GM18870 (cell line): ENCODE results near the gene RBFOX2.
"Not testable (repeated sequence)": the region's sequence is repeated elsewhere in the genome, so short reads cannot be mapped to it uniquely, and the experiment has no call there.

Experiments used
- ATAC-seq: cut with Tn5 transposase; IDR thresholded peaks from one replicate; pipeline ENCODE4 v1.9.1; 2021; ENCODE audit warnings: moderate library complexity; ENCODE audit not compliant: unreplicated experiment

RBFOX2 gene

DNA sequence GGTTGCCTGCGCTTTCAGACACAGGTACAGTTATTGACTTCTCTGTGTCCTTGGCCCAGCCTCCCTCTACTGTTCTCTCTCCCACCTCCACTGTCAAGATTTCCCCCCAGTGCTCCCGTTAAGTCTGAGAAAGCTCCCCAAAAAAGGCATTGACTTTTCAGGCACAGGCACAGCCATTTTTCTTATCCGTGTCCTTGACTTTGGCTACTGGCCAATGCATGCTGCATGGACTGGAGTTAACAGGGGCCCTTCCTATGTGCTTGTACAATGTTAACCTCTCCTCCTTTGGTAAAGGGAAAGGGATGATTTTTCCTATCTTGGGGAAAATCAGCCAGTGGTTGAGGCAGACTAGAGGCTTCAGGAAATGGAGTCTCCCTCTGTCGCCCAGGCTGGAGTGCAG, 306.7 kb downstream of the RBFOX2 start:
- ATAC-seq, result no peak

DNA sequence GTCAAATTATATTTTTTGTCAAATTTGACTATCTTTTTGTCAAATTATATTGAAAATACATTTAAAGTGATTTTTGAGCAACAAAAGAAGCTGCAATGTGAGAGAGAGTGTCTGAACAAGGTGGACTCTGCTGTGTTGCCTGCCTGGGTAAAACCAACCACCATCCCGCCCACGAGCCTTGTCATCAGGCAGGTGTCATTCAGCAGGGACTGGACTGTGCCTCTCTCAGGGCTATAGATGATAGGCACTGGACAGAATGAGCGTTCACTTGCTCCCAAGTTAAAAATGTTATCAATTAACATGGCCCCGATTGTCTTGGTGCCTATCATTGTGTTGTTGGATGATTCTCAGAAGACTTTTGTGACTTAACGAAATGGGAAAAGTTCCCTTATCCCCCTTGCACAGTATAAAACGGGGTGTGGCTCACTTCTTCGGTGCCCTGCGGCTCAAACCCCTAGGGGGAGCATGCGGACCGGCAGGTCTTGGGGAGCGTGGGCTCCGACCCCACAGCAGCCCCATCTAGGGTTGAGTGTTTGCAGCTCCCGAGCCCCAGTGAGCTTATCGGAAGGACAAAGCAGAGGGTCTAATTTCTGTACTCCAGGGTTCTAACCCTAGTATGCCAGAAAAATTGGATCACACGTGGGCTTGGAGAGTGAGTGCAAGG, 309.3 kb downstream of the RBFOX2 start:
- no peak for ATAC-seq

DNA sequence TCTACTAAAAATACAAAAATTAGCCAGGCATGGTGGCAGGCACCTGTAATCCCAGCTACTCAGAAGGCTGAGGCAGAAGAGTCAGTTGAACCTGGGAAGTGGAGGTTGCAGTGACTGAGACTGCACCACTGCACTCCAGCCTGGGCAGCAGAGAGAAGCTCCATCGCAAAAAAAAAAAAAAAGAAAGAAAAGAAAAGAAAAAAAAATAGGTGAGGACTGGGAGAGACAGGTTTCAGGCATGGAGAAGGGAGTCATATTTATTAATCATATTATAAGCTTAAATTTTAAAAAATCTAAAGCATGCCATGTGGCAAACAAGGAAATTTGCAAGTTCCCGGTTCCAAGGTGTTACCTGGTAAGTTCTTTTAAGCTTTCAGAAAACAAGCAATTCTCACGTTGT, 311.1 kb downstream of the RBFOX2 start, which contains the start of gene APOL5:
Gene APOL5, plus strand, starts transcription at position 301 of the 400 bp plus-strand sequence. Its CDS starts 0 bp downstream, at position 301.
- no peak for ATAC-seq

DNA sequence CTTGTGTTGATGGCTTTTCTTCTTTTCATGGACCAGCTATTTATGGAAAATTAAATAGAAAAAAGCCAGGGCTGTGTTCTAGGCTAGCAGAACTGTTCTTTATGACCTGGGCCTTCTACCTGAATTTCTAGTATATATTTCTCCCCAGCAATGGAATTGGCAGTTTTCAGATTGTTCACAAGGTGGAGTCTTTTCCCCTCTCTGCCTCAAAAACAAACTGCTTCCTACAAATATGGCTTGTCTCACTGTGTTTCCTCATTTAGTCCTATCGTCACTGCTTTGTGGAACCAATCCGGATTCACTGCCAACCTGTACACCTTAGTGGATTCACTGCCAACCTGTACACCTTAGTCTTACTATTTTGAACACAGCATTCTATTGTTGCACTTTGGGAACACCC, 316.0 kb downstream of the RBFOX2 start:
- ATAC-seq, result no peak

- ATAC-seq, result no peak
Observed at GRCh38 chr22:35711336-35711735, 317.3 kb downstream of the RBFOX2 start.

DNA sequence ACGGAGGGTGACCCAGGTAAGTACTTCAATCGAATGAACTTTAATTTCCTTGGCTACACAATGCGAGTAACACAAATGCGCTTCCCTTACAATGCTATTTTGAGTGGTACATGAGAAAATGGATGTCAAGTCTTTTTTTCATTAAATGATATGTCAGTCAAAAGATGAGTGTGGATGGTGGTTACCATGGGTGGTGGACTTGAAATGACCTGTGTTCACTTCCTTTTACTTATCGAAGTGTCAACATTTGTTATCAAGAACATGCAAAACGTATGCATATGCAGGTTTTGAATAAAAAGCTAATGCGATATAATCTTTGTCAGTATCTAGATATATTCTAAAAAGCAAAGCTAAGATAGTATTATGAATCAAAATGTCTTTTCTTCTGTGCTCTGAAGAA, 319.7 kb downstream of the RBFOX2 start:
- ATAC-seq, result no peak

DNA sequence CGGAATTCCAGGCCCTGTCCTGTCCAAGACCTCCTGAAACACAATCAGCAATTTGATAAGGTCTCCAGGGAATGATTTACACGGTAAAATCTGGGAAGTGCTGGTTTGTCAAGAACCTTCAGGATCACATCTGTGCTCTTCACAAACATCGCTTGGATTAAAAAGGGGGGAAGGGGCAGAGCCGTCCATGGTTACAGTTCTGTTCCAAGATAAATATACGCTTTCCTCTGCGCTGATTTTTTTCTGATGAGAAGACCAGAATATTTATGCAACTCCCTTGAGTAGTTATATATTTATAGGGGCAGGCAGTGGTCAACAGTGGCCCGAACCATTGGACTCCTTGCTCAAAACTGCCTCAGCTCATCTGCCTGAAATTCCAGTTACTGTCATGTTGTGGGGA, 320.2 kb downstream of the RBFOX2 start:
- no peak for ATAC-seq

- no peak for ATAC-seq
Observed at GRCh38 chr22:35705141-35705540, 323.5 kb downstream of the RBFOX2 start.

GRCh38 chr22:35703861-35704584, 324.6 kb downstream of the RBFOX2 start:
- no peak for ATAC-seq

GRCh38 chr22:35699852-35700251, 328.8 kb downstream of the RBFOX2 start:
- ATAC-seq, result not testable (repeated sequence)

- ATAC-seq, result no peak
Observed at GRCh38 chr22:35697142-35697541, 331.5 kb downstream of the RBFOX2 start.

DNA sequence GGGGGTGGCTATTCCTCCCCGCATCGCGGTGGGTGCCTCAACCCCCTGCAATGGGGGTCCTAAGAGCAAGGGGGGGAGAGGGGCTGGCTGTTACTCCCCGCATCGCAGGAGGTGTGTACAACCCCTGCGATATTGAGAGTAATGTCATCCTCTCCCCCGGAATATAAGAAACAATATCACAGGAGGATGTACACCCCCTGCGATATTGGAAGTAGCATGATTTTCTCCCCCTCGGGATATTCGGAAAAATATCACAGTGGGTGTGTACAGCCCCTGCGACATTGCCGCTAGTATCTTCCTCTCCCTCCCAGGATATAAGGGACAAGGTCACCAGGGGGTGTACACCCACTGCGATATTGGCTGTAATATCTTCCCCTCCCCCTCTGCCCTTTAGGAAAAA, 333.4 kb downstream of the RBFOX2 start:
- no peak for ATAC-seq

- ATAC-seq, result no peak
Observed at GRCh38 chr22:35690001-35690400, 338.6 kb downstream of the RBFOX2 start.

- ATAC-seq, result no peak
Observed at GRCh38 chr22:35688913-35689675, 339.5 kb downstream of the RBFOX2 start.
